OCI-LY3 (cell line): ENCODE measurements around the gene URI1.
A peak's percentile ranks its signal among the peaks of the same experiment; 100 is the strongest.

Experiments used
- H2AFZ ChIP-seq: fragments of 200-600, 300-600 bp; shearing (Covaris generic); 2 replicates; pipeline ENCODE4 v1.6.0; 2014; ENCODE audit warnings: antibody characterized with exemption, low read depth, low read length
- H3K27ac ChIP-seq: fragments of 200-600, 300-600 bp; sonication (generic); 2 replicates; pipeline ENCODE4 v1.5.1; 2014; ENCODE audit warnings: mild to moderate bottlenecking, low read length, moderate library complexity, mixed read lengths
- H3K27me3 ChIP-seq: fragments of 200-600, 300-600 bp; sonication (generic); 2 replicates; pipeline ENCODE4 v1.6.1; 2014; ENCODE audit warnings: low read depth, low read length, mixed read lengths
- H3K36me3 ChIP-seq: fragments of 200-600, 300-600 bp; sonication (generic); replicated peaks from 2 replicates; pipeline ENCODE3; 2014; ENCODE audit warnings: low read depth, low read length, mixed read lengths
- H3K4me1 ChIP-seq: fragments of 300-600, 200-600 bp; sonication (generic); 2 replicates; pipeline ENCODE4 v1.6.1; 2014; ENCODE audit warnings: low read length, mixed read lengths
- H3K4me2 ChIP-seq: fragments of 200-600, 300-600 bp; sonication (generic); 2 replicates; pipeline ENCODE4 v1.6.1; 2014; ENCODE audit warnings: low read length, mixed read lengths
- H3K4me3 ChIP-seq: fragments of 300-600, 200-600 bp; sonication (generic); 2 replicates; pipeline ENCODE4 v1.5.1; 2014; ENCODE audit warnings: antibody characterized with exemption, mild to moderate bottlenecking, low read length, moderate library complexity
- H3K79me2 ChIP-seq: fragments of 300-600, 200-600 bp; shearing (Covaris generic); 2 replicates; pipeline ENCODE4 v1.6.1; 2014; ENCODE audit warnings: mild to moderate bottlenecking, low read length, mixed read lengths
- H3K9ac ChIP-seq: fragments of 300-600, 200-600 bp; shearing (Covaris generic); 2 replicates; pipeline ENCODE4 v1.6.0; 2014; ENCODE audit warnings: mild to moderate bottlenecking, low read length, moderate library complexity
- H3K9me3 ChIP-seq: fragments of 200-600, 300-600 bp; shearing (Covaris generic); 2 replicates; pipeline ENCODE4 v1.6.1; 2014; ENCODE audit warnings: low read length, mixed read lengths; ENCODE audit not compliant: insufficient read depth
- H4K20me1 ChIP-seq: fragments of 200-600, 300-600 bp; sonication (generic); 2 replicates; pipeline ENCODE4 v1.6.1; 2016; ENCODE audit warnings: low read length, mixed read lengths; ENCODE audit not compliant: insufficient read depth
- EZH2phosphoT487 ChIP-seq: fragments of 200-600 bp; shearing (Covaris generic); IDR thresholded peaks from 2 replicates; pipeline ENCODE4 v1.6.1; 2018; ENCODE audit warnings: antibody characterized with exemption, mixed run types, low read depth
- TF ChIP-seq, protein P1 (sequence below): fragments of 200-600, 300-600 bp; sonication (generic); IDR thresholded peaks from 2 replicates; pipeline ENCODE4 v1.5.1; 2014; ENCODE audit warnings: antibody characterized with exemption, low read length, low read depth

The URI1 gene

DNA sequence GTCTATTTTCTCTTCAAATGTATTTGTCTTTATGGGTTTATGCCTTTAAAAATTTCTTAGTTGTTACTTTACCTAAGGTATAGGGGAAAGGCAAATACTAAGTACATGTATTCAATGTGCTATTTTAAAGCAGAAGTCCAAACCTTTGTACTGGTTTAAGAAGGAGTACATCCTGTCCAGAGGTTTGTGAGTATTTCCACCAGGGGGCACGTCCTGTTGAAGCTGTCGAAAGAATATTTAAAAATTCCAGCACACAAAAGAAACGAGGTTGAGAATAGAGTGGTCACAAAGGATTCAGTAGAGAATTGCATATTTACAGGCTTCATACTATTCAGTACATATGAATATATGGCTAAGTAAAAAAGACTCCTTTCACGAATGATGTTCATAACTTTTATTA, 59.8 kb downstream of the URI1 start:
- Histone ChIP-seq H3K4me2 (0 out of 2 replicates have a peak overlapping the region, but pooled peaks have one; percentile 9), H3K9ac (no peak overlapping the region), H3K79me2 (peaks cover 41% of the 10 kb centered on the region; the same call in 1 of the 2 replicates), H3K27ac (no peak overlapping the region), H3K9me3 (no peaks in the 10 kb centered on the region), H4K20me1 (peaks cover 46% of the 10 kb centered on the region), H3K36me3 (peaks cover 22% of the 10 kb centered on the region), H2AFZ (no peak overlapping the region), H3K27me3 (no peaks in the 10 kb centered on the region), H3K4me1 (peaks cover 14% of the 10 kb centered on the region), H3K4me3 (no peak overlapping the region)
- TF ChIP-seq EZH2phosphoT487 = no peak
- TF ChIP-seq, protein P1, sequence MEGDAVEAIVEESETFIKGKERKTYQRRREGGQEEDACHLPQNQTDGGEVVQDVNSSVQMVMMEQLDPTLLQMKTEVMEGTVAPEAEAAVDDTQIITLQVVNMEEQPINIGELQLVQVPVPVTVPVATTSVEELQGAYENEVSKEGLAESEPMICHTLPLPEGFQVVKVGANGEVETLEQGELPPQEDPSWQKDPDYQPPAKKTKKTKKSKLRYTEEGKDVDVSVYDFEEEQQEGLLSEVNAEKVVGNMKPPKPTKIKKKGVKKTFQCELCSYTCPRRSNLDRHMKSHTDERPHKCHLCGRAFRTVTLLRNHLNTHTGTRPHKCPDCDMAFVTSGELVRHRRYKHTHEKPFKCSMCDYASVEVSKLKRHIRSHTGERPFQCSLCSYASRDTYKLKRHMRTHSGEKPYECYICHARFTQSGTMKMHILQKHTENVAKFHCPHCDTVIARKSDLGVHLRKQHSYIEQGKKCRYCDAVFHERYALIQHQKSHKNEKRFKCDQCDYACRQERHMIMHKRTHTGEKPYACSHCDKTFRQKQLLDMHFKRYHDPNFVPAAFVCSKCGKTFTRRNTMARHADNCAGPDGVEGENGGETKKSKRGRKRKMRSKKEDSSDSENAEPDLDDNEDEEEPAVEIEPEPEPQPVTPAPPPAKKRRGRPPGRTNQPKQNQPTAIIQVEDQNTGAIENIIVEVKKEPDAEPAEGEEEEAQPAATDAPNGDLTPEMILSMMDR = peak; percentile 24; the same call in 1 of the 2 replicates

DNA sequence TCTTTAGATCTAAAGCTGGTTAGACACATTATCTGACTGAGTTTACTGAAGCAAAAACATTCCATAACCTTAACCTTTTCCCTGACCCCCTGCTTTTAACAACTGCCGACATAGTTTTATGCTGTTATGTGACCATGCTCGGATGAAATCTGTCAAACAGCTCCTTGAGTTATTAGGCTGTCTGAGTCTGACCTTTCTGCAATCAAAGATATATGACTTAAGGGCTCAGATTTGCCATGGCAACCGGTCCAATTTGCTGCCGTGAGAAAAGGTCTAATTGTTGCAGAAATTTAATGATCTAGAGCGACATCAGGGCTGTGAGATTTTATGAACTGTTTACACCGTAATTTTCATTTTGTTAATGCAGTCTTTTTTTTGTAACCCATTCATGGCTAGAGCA, 61.8 kb downstream of the URI1 start:
- H3K79me2 ChIP-seq = peaks cover 24% of the 10 kb centered on the region; the same call in 1 of the 2 replicates
- H4K20me1 ChIP-seq = peaks cover 41% of the 10 kb centered on the region

DNA sequence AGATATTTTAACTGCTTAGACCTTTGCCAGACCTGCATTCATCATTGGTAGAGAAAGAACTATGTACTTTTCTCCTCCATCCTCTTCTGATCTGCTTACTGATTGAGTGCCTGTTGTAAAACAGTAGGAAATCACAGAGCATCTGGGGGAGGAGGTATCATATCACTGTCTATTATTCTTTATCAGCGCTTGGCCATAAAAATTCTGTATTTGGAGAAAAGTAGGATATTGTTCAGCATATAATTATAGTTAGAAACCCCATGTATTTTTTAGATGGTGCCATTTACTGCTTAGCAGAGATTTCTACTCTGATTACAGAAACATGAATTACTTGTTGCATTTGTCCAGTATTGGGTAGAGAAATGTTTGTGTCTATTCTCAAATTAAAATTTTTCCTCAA, 62.4 kb downstream of the URI1 start:
- Histone ChIP-seq H3K27me3 (no peaks in the 10 kb centered on the region), H3K9me3 (no peaks in the 10 kb centered on the region), H2AFZ (no peak overlapping the region), H3K4me1 (peaks cover 14% of the 10 kb centered on the region), H3K79me2 (peaks cover 19% of the 10 kb centered on the region; the same call in 1 of the 2 replicates), H3K4me2 (no peak overlapping the region), H3K9ac (no peak overlapping the region), H3K4me3 (no peak overlapping the region), H3K36me3 (peaks cover 22% of the 10 kb centered on the region), H3K27ac (no peak overlapping the region), H4K20me1 (peaks cover 35% of the 10 kb centered on the region)
- no peak for TF ChIP-seq EZH2phosphoT487
- TF ChIP-seq, protein P1 = no peak

More for the DNA sequence above, 61.8 kb downstream of the URI1 start:
- TF ChIP-seq, protein P1 = no peak
- TF ChIP-seq EZH2phosphoT487 = no peak
- H3K4me2 ChIP-seq = no peak overlapping the region
- H2AFZ ChIP-seq = no peak overlapping the region
- H3K9me3 ChIP-seq = no peaks in the 10 kb centered on the region
- H3K4me1 ChIP-seq = peaks cover 14% of the 10 kb centered on the region
- peaks cover 22% of the 10 kb centered on the region for H3K36me3 ChIP-seq
- H3K9ac ChIP-seq = no peak overlapping the region
- no peak overlapping the region for H3K4me3 ChIP-seq
- H3K27me3 ChIP-seq = no peaks in the 10 kb centered on the region
- H3K27ac ChIP-seq = no peak overlapping the region

DNA sequence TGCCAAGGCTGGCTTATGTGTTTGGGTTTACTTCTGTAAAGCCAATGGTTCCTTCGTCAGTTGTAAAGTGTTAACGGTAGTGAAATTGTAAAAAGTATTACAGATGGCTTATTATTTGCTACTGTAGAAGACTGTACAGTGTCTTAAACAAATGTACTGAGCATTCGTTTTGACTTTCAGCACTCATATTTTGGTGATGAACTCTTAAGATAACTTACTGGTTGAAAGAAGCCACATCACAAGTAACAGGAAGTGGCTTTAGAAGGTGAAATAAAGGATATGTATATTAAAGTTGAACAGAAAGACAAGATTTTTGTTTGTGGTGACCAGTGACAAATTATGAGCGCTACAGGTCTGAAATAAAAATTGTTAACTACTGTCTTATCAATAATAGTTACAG, 64.2 kb downstream of the URI1 start:
- Histone ChIP-seq H3K9ac (no peak overlapping the region), H3K4me3 (no peak overlapping the region), H3K4me2 (no peak overlapping the region), H2AFZ (no peak overlapping the region), H3K4me1 (peaks cover 7% of the 10 kb centered on the region), H3K79me2 (peaks cover 7% of the 10 kb centered on the region; the same call in 1 of the 2 replicates), H3K27ac (no peak overlapping the region), H4K20me1 (peaks cover 21% of the 10 kb centered on the region), H3K9me3 (no peaks in the 10 kb centered on the region), H3K36me3 (peaks cover 22% of the 10 kb centered on the region), H3K27me3 (no peaks in the 10 kb centered on the region)
- no peak for TF ChIP-seq EZH2phosphoT487
- TF ChIP-seq, protein P1 = no peak
